SK-N-SH (cell line): ENCODE measurements around the gene TMPRSS2. TPM values are rescaled to one million over a fixed set of nuclear protein-coding genes. Genes with fewer than 3 reads are reported as not detected.

ENCODE experiments used
- CTCF ChIA-PET: fragments of 300-600, 350-600 bp; formaldehyde crosslinking; extraction: SDS; loops from one replicate; lab custom pipeline; 2021; lab: Yijun Ruan, JAX
- POLR2A ChIA-PET: fragments of 350-600 bp; sonication (Branson Sonifier 250); formaldehyde crosslinking; extraction: SDS; loops from one replicate; lab custom pipeline; 2020; ENCODE audit warnings: antibody characterized with exemption, inconsistent platforms; lab: Yijun Ruan, JAX
- DNase-seq: peaks from one replicate; pipeline ENCODE4 v3.0.0; 2012
- H2AFZ ChIP-seq: fragments of 200-600 bp; sonication (generic); 2 replicates; pipeline ENCODE4 v1.8.1; 2016; ENCODE audit warnings: antibody characterized with exemption, mild to moderate bottlenecking, low read depth
- H3F3A ChIP-seq: fragments of 200-600 bp; sonication (generic); replicated peaks from 2 replicates; pipeline ENCODE3; 2016; ENCODE audit warnings: antibody characterized with exemption, mild to moderate bottlenecking; ENCODE audit not compliant: insufficient read depth
- H3K27ac ChIP-seq, 2 experiments: fragments of 200-500 bp in 1 of 2; fragments of 200-600 bp in 1 of 2; sonication (Bioruptor generic) in 1 of 2; sonication (generic), shearing (Covaris generic) in 1 of 2; 2 replicates each; pipeline versions ENCODE4 v1.5.1 to v1.6.1; 2014 to 2016; ENCODE audit warnings: low read depth in 2 of 2, inconsistent platforms in 1 of 2, low read length in 1 of 2, mild to moderate bottlenecking in 1 of 2, mixed read lengths in 1 of 2
- H3K27me3 ChIP-seq: fragments of 200-600 bp; sonication (generic), shearing (Covaris generic); 2 replicates; pipeline ENCODE4 v1.6.1; 2016; ENCODE audit warnings: mixed run types; ENCODE audit not compliant: insufficient read depth
- H3K36me3 ChIP-seq, 2 experiments: fragments of 200-500 bp in 1 of 2; fragments of 200-600 bp in 1 of 2; sonication (Bioruptor generic) in 1 of 2; sonication (generic) in 1 of 2; replicated peaks in 1 of 2; 2 replicates each; pipeline versions ENCODE3 to v1.5.1; 2014 to 2016; ENCODE audit warnings: low read length in 1 of 2, mild to moderate bottlenecking in 1 of 2; ENCODE audit not compliant: insufficient read depth in 2 of 2, control insufficient read depth in 1 of 2
- H3K4me1 ChIP-seq, 2 experiments: fragments of 200-500 bp in 1 of 2; fragments of 200-600 bp in 1 of 2; sonication (Bioruptor generic) in 1 of 2; sonication (generic), shearing (Covaris generic) in 1 of 2; 2 replicates each; pipeline versions ENCODE4 v1.5.1 to v1.6.1; 2014 to 2016; ENCODE audit warnings: low read depth in 1 of 2, low read length in 1 of 2, mixed run types in 1 of 2; ENCODE audit not compliant: insufficient read depth in 2 of 2, control insufficient read depth in 1 of 2
- H3K4me2 ChIP-seq: fragments of 200-600 bp; sonication (generic), shearing (Covaris generic); 2 replicates; pipeline ENCODE4 v1.6.1; 2017; ENCODE audit warnings: mixed run types
- H3K4me3 ChIP-seq, 2 experiments: fragments of 200-500 bp in 1 of 2; fragments of 200-600 bp in 1 of 2; sonication (Bioruptor generic) in 1 of 2; sonication (generic), shearing (Covaris generic) in 1 of 2; 2 replicates each; pipeline versions ENCODE4 v1.5.1 to v1.8.1; 2014 to 2016; ENCODE audit warnings: low read depth in 2 of 2, inconsistent platforms in 1 of 2, low read length in 1 of 2, mild to moderate bottlenecking in 1 of 2, mixed read lengths in 1 of 2, moderate library complexity in 1 of 2
- H3K79me2 ChIP-seq: fragments of 200-600 bp; sonication (generic); 2 replicates; pipeline ENCODE4 v1.8.1; 2017; ENCODE audit warnings: mild to moderate bottlenecking; ENCODE audit not compliant: insufficient read depth
- H3K9ac ChIP-seq: fragments of 200-600 bp; sonication (generic); 2 replicates; pipeline ENCODE4 v1.6.1; 2017; ENCODE audit warnings: mixed run types
- H3K9me2 ChIP-seq: fragments of 200-600 bp; sonication (generic); 2 replicates; pipeline ENCODE4 v1.6.1; 2017; ENCODE audit warnings: mixed run types
- H3K9me3 ChIP-seq: fragments of 200-600 bp; sonication (generic); 2 replicates; pipeline ENCODE4 v1.6.1; 2017; ENCODE audit warnings: mixed run types, mild to moderate bottlenecking, moderate library complexity
- H4K20me1 ChIP-seq: fragments of 200-600 bp; sonication (generic); 2 replicates; pipeline ENCODE4 v1.6.1; 2017; ENCODE audit warnings: mild to moderate bottlenecking, mixed run types; ENCODE audit not compliant: insufficient read depth
- ELF1 ChIP-seq: IDR thresholded peaks from 2 replicates; pipeline ENCODE4 v1.4.0; 2012
- FOSL2 ChIP-seq: IDR thresholded peaks from 2 replicates; pipeline ENCODE4 v1.4.0; 2012; ENCODE audit warnings: low read depth, mild to moderate bottlenecking, moderate library complexity, borderline replicate concordance
- JUND ChIP-seq: IDR thresholded peaks from 2 replicates; pipeline ENCODE4 v1.4.0; 2012
- MXI1 ChIP-seq: IDR thresholded peaks from 2 replicates; pipeline ENCODE4 v1.6.1; 2012; ENCODE audit warnings: mild to moderate bottlenecking, low read depth, low read length, improper control_type of control experiment
- POLR2AphosphoS5 ChIP-seq: IDR thresholded peaks from 2 replicates; pipeline ENCODE4 v1.6.1; 2012; ENCODE audit warnings: low read depth, low read length
- RCOR1 ChIP-seq: fragments of 150-350 bp; IDR thresholded peaks from 2 replicates; pipeline ENCODE4 v1.6.1; 2017; ENCODE audit warnings: antibody characterized with exemption, low read length
- RFX5 ChIP-seq: IDR thresholded peaks from 2 replicates; pipeline ENCODE4 v1.6.1; 2012; ENCODE audit warnings: mild to moderate bottlenecking, improper control_type of control experiment, low read length
- YY1 ChIP-seq: IDR thresholded peaks from 2 replicates; pipeline ENCODE4 v1.4.0; 2012; ENCODE audit warnings: low read depth, mild to moderate bottlenecking
- WGBS: methylation state at CpG from one replicate; pipeline ENCODE4 v1.1.6; 2017; ENCODE audit warnings: low lambda C conversion rate; 5-methylcytosine and 5-hydroxymethylcytosine counted together
- polyA plus RNA-seq, 3 experiments: library from polyadenylated mRNA; depleted of rRNA; stranded (reverse); fragments of >200 nt; gene quantifications; 2 replicates each; pipeline ENCODE4 v1.2.3, GENCODE V29; 2012
- TF ChIP-seq, protein P1 (sequence below): fragments of 200-600 bp; sonication (generic); IDR thresholded peaks from 2 replicates; pipeline ENCODE4 v1.6.1; 2017; ENCODE audit warnings: antibody characterized with exemption, mild to moderate bottlenecking, moderate library complexity
- TF ChIP-seq, protein P2 (sequence below): IDR thresholded peaks from 2 replicates; pipeline ENCODE4 v1.4.0; 2012; ENCODE audit warnings: low read depth
- TF ChIP-seq, protein P3 (sequence below): IDR thresholded peaks from 2 replicates; pipeline ENCODE4 v1.4.0; 2012; ENCODE audit warnings: low read depth, borderline replicate concordance
- TF ChIP-seq, protein P4 (sequence below): IDR thresholded peaks from 2 replicates; pipeline ENCODE4; 2012

The TMPRSS2 gene
- polyA plus RNA-seq, 1 of the 3 experiments (the other 2 are of a cell fraction) = not detected

DNA sequence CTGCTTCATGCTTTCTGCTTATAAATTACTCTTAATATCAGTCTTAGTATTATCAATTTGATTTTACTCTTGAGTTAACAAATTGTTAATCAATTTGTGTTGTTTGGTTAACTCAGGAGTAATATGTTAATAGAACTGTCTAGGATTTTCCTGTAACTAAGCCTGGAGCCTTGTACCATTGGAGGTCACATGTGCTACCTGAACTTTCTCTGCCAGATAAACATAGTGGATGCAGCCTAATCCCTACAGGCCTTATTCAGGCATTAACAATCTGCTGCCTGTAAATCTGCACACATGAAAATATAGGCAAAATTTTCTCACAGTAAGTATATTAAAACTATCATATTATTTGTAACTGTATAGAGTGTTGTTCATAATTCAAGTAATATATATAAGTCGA is 47.1 kb upstream of the TMPRSS2 start (continued):
- TF ChIP-seq, protein P1, sequence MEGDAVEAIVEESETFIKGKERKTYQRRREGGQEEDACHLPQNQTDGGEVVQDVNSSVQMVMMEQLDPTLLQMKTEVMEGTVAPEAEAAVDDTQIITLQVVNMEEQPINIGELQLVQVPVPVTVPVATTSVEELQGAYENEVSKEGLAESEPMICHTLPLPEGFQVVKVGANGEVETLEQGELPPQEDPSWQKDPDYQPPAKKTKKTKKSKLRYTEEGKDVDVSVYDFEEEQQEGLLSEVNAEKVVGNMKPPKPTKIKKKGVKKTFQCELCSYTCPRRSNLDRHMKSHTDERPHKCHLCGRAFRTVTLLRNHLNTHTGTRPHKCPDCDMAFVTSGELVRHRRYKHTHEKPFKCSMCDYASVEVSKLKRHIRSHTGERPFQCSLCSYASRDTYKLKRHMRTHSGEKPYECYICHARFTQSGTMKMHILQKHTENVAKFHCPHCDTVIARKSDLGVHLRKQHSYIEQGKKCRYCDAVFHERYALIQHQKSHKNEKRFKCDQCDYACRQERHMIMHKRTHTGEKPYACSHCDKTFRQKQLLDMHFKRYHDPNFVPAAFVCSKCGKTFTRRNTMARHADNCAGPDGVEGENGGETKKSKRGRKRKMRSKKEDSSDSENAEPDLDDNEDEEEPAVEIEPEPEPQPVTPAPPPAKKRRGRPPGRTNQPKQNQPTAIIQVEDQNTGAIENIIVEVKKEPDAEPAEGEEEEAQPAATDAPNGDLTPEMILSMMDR = no peak
- TF ChIP-seq RFX5 = no peak

DNA sequence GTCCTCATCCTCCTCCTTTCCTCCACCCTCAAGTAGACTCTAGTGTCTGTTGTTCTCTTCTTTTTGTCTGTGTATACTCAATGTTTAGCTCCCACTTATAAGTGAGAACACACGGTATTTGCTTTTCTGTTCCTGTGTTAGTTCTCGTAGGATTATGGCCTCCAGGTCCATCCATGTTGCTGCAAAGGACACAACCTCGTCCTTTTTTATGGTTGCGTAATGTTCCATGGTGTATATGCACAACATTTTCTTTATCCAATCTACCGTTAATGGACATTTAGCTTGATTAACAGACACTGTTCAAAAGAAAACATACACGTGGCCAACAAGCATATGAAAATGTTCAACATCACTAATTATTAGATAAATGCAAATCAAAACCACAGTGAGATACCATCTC is 44.3 kb upstream of the TMPRSS2 start:
- TF ChIP-seq, protein P2, sequence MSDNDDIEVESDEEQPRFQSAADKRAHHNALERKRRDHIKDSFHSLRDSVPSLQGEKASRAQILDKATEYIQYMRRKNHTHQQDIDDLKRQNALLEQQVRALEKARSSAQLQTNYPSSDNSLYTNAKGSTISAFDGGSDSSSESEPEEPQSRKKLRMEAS = no peak
- TF ChIP-seq RCOR1 = no peak
- TF ChIP-seq, protein P3, sequence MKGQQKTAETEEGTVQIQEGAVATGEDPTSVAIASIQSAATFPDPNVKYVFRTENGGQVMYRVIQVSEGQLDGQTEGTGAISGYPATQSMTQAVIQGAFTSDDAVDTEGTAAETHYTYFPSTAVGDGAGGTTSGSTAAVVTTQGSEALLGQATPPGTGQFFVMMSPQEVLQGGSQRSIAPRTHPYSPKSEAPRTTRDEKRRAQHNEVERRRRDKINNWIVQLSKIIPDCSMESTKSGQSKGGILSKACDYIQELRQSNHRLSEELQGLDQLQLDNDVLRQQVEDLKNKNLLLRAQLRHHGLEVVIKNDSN = no peak
- TF ChIP-seq POLR2AphosphoS5 = no peak
- TF ChIP-seq FOSL2 = no peak
- no peak for TF ChIP-seq MXI1
- no peak for TF ChIP-seq YY1
- TF ChIP-seq, protein P4, sequence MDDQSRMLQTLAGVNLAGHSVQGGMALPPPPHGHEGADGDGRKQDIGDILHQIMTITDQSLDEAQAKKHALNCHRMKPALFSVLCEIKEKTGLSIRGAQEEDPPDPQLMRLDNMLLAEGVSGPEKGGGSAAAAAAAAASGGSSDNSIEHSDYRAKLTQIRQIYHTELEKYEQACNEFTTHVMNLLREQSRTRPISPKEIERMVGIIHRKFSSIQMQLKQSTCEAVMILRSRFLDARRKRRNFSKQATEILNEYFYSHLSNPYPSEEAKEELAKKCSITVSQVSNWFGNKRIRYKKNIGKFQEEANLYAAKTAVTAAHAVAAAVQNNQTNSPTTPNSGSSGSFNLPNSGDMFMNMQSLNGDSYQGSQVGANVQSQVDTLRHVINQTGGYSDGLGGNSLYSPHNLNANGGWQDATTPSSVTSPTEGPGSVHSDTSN = no peak
- Histone ChIP-seq H3K9me2 (no peaks in the 10 kb centered on the region), H3K4me2 (no peak overlapping the region), H3K9me3 (no peaks in the 10 kb centered on the region), H3K4me3 (no peak overlapping the region), H4K20me1 (no peaks in the 10 kb centered on the region), H3F3A (no peaks in the 10 kb centered on the region), H3K4me1 (no peaks in the 10 kb centered on the region), H3K9ac (no peak overlapping the region), H3K27me3 (no peaks in the 10 kb centered on the region; the same call in 1 of the 2 replicates), H3K79me2 (no peaks in the 10 kb centered on the region), H3K36me3 (no peaks in the 10 kb centered on the region), H3K27ac (no peak overlapping the region), H2AFZ (no peak overlapping the region)
- no peak for DNase-seq
- WGBS = 20% methylated on average over 6 of the region's 6 CpGs
- ChIA-PET CTCF (no interaction called here), POLR2A (no interaction called here)

DNA sequence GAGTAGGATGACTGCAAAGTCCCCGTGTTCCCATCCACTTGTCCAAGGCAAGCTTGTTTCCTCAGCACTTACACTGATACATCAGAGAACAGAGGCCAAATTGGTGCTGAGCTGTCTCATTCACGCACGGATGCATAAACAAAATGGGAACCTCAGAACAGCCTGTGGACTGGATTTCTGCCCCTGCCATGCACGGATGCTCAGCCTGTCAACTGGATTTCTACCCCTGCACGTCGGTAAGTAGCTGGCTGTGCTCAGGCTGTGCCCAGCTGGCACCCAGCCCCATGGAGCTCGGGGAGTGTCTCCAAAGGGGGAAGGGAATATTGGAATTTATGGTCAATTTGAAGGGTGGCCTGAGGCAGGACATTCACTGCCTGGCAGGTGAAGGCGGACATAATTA is 40.8 kb upstream of the TMPRSS2 start:
- CTCF ChIA-PET = no interaction called here
- no peak overlapping the region for H3K27ac ChIP-seq
- no peak overlapping the region for H3K9ac ChIP-seq
- H2AFZ ChIP-seq = no peak overlapping the region
- TF ChIP-seq JUND (no peak), ELF1 (no peak)
- DNase-seq = no peak
- no peaks in the 10 kb centered on the region for H3K4me1 ChIP-seq
- no peaks in the 10 kb centered on the region for H4K20me1 ChIP-seq
- H3K4me2 ChIP-seq = no peak overlapping the region
- peaks cover 19% of the 10 kb centered on the region; the same call in 1 of the 2 replicates for H3K27me3 ChIP-seq
- no peaks in the 10 kb centered on the region for H3K9me3 ChIP-seq
- H3F3A ChIP-seq = no peaks in the 10 kb centered on the region
- no peaks in the 10 kb centered on the region for H3K9me2 ChIP-seq
- WGBS = 32% methylated on average over 8 of the region's 8 CpGs
- no peak overlapping the region for H3K4me3 ChIP-seq
- POLR2A ChIA-PET = no interaction called here
- no peaks in the 10 kb centered on the region for H3K36me3 ChIP-seq
- H3K79me2 ChIP-seq = no peaks in the 10 kb centered on the region
